HEK293 (cell line): ENCODE results near the gene ANKRD11.

Source experiments
- CTCF ChIP-seq: fragments of 450-650 bp; formaldehyde crosslinking; IDR thresholded peaks from 2 replicates; pipeline ENCODE4 v1.5.1; 2016; ENCODE audit warnings: missing biosample characterization, missing genetic modification characterization
- PATZ1 ChIP-seq: fragments of 450-650 bp; formaldehyde crosslinking; IDR thresholded peaks from 2 replicates; pipeline ENCODE4 v1.5.1; 2016; ENCODE audit warnings: missing biosample characterization, missing genetic modification characterization
- REPIN1 ChIP-seq: fragments of 450-650 bp; formaldehyde crosslinking; IDR thresholded peaks from 2 replicates; pipeline ENCODE4 v1.5.1; 2017; ENCODE audit warnings: missing biosample characterization, missing genetic modification characterization, low read depth
- ZBTB1 ChIP-seq: fragments of 450-650 bp; formaldehyde crosslinking; IDR thresholded peaks from 2 replicates; pipeline ENCODE4 v1.5.1; 2016; ENCODE audit warnings: missing biosample characterization, missing genetic modification characterization
- ZNF223 ChIP-seq: fragments of 450-650 bp; formaldehyde crosslinking; IDR thresholded peaks from 2 replicates; pipeline ENCODE4 v1.5.1; 2016; ENCODE audit warnings: missing biosample characterization, missing genetic modification characterization
- ZNF37A ChIP-seq: fragments of 450-650 bp; IDR thresholded peaks from 2 replicates; pipeline ENCODE4 v1.5.1; 2018; ENCODE audit warnings: missing biosample characterization, missing genetic modification characterization
- ZNF501 ChIP-seq: fragments of 450-650 bp; formaldehyde crosslinking; IDR thresholded peaks from 2 replicates; pipeline ENCODE4 v1.5.1; 2016; ENCODE audit warnings: missing biosample characterization, missing genetic modification characterization
- ZNF510 ChIP-seq: fragments of 450-650 bp; formaldehyde crosslinking; IDR thresholded peaks from 2 replicates; pipeline ENCODE4 v1.5.1; 2018; ENCODE audit warnings: mild to moderate bottlenecking, missing genetic modification characterization, missing biosample characterization; ENCODE audit not compliant: insufficient replicate concordance
- ZNF747 ChIP-seq: fragments of 450-650 bp; formaldehyde crosslinking; IDR thresholded peaks from 2 replicates; pipeline ENCODE4 v1.5.1; 2016; ENCODE audit warnings: missing biosample characterization, missing genetic modification characterization
- ZNF768 ChIP-seq: fragments of 450-650 bp; formaldehyde crosslinking; IDR thresholded peaks from 2 replicates; pipeline ENCODE4 v1.5.1; 2018; ENCODE audit warnings: missing biosample characterization, mild to moderate bottlenecking, missing genetic modification characterization
- TF ChIP-seq, protein P1 (sequence below): fragments of 450-650 bp; formaldehyde crosslinking; IDR thresholded peaks from 2 replicates; pipeline ENCODE4 v1.5.1; 2017; ENCODE audit warnings: missing biosample characterization, missing genetic modification characterization

GRCh38 chr16:89332243-89332901, 158.0 kb downstream of the ANKRD11 start:
- TF ChIP-seq ZNF510 (no peak), ZNF768 (tag by site-specific recombination) (no peak), PATZ1 (no peak), ZNF223 (tag by site-specific recombination) (no peak), CTCF (tag by site-specific recombination) (no peak), ZNF747 (no peak), ZBTB1 (tag by site-specific recombination) (no peak), ZNF501 (no peak), REPIN1 (tag by site-specific recombination) (no peak), ZNF37A (no peak)
- TF ChIP-seq, protein P1, sequence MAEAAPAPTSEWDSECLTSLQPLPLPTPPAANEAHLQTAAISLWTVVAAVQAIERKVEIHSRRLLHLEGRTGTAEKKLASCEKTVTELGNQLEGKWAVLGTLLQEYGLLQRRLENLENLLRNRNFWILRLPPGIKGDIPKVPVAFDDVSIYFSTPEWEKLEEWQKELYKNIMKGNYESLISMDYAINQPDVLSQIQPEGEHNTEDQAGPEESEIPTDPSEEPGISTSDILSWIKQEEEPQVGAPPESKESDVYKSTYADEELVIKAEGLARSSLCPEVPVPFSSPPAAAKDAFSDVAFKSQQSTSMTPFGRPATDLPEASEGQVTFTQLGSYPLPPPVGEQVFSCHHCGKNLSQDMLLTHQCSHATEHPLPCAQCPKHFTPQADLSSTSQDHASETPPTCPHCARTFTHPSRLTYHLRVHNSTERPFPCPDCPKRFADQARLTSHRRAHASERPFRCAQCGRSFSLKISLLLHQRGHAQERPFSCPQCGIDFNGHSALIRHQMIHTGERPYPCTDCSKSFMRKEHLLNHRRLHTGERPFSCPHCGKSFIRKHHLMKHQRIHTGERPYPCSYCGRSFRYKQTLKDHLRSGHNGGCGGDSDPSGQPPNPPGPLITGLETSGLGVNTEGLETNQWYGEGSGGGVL (tag by site-specific recombination), result no peak
